Thoracic aorta endothelial cell (primary cell): ENCODE data around the gene ERP44. TPM values are rescaled to one million over a fixed set of nuclear protein-coding genes. Genes with fewer than 3 reads are reported as not detected.

Experiments used
- small RNA-seq: library from RNA; depleted of rRNA; stranded (forward); fragments of <200 nt; gene quantifications from one replicate; pipeline ENCODE3, GENCODE V24; 2012
- total RNA-seq: library from RNA; depleted of rRNA; stranded (reverse); fragments of >200 nt; gene quantifications from 2 replicates; pipeline ENCODE4 v1.2.3, GENCODE V29; 2012

The ERP44 gene
- total RNA-seq = 20.3 and 24.6 TPM in 2 replicates

GRCh38 chr9:100098887-100099721 is at the start of gene ERP44, which contains the start of gene INVS:
ERP44 (minus strand) TSS chr9:100099000; CDS start chr9:100098840, 160 bp downstream.
INVS (plus strand) TSS chr9:100099243; CDS start chr9:100104522, 5,279 bp downstream.

Small RNAs within 50 kb of the gene (small RNA-seq; reads per million reads assigned to genes)
- not detected for gene RN7SL75P

Other genes starting within 250 kb of the ERP44 start
- gene STX17, start 192.3 kb downstream of the ERP44 start, total RNA-seq = 19.9 and 26.9 TPM in 2 replicates
- gene INVS, start 243 bp upstream of the ERP44 start, total RNA-seq = 33.2 and 34.5 TPM in 2 replicates